BJ (cell line): ENCODE measurements around the gene PNPLA6. TPM values are rescaled to one million over a fixed set of nuclear protein-coding genes. Genes with fewer than 3 reads are reported as not detected.
"Not testable (repeated sequence)": the region's sequence is repeated elsewhere in the genome, so short reads cannot be mapped to it uniquely, and the experiment has no call there.

Source experiments
- CTCF ChIA-PET: fragments of 350-600 bp; formaldehyde crosslinking; extraction: SDS; loops from one replicate; lab custom pipeline; 2021; ENCODE audit warnings: antibody characterized with exemption, inconsistent platforms; lab: Yijun Ruan, JAX
- POLR2A ChIA-PET: fragments of 300-600 bp; sonication (Branson Sonifier 250); formaldehyde crosslinking; extraction: SDS; loops from one replicate; lab custom pipeline; 2021; ENCODE audit warnings: antibody characterized with exemption; lab: Charles Lee
- DNase-seq: peaks from one replicate; pipeline ENCODE4 v3.0.0-alpha.2; 2011; ENCODE audit warnings: low read depth
- H3K27me3 ChIP-seq: 2 replicates; pipeline ENCODE4 v1.6.0; 2011; ENCODE audit warnings: low read length; ENCODE audit not compliant: control insufficient read depth, insufficient read depth
- H3K36me3 ChIP-seq: 2 replicates; pipeline ENCODE4 v1.5.1; 2011; ENCODE audit warnings: low read length; ENCODE audit not compliant: control insufficient read depth, insufficient read depth
- H3K4me3 ChIP-seq: 2 replicates; pipeline ENCODE4 v1.5.1; 2011; ENCODE audit warnings: low read depth, mild to moderate bottlenecking, control low read depth, low read length
- CTCF ChIP-seq: IDR thresholded peaks from 2 replicates; pipeline ENCODE4 v1.5.1; 2011; ENCODE audit warnings: low read depth, mild to moderate bottlenecking, control low read depth, inconsistent platforms, low read length, moderate library complexity; ENCODE audit not compliant: insufficient read depth
- polyA plus RNA-seq: library from polyadenylated mRNA; depleted of rRNA; stranded (reverse); fragments of >200 nt; gene quantifications from 2 replicates; pipeline ENCODE4 v1.2.3, GENCODE V29; 2011

The PNPLA6 gene
- polyA plus RNA-seq, 1 experiment = 55.1 TPM

GRCh38 chr19:7562646-7563393 is 27.3 kb downstream of the PNPLA6 start:
- no peak for TF ChIP-seq CTCF
- Histone ChIP-seq H3K36me3 (peaks cover 12% of the 10 kb centered on the region), H3K4me3 (no peak overlapping the region), H3K27me3 (no peaks in the 10 kb centered on the region)
- ChIA-PET CTCF (no interaction called here), POLR2A (interaction anchor here (0.6 kb wide), 1 partner anchor 7 kb away, joined by 3 read pairs; no protein-coding TSS in a partner anchor)
- no peak for DNase-seq

DNA sequence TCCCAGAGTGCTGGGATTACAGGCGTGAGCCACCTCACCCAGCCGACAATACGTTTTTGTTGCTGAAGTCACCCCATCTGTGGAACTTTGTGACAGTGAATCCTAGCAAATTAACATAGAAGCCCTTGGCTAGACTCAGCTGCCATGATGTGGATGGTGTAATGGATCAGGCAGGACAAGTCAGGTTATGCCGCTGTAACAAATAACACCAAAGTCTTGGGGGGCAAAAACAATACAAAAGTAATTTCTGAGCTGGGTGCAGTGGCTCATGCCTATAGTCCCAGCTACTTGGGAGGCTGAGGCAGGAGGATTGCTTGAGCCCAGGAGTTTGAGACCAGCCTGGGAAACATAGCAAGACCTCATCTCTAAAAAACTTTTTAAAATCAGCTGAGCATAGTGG is 29.3 kb downstream of the PNPLA6 start:
- CTCF ChIA-PET = interaction anchor here (1.6 to 3.2 kb wide), 4 partner anchors 116 to 235 kb away, joined by 6 to 20 read pairs (median 12); partner anchors contain the start of gene TRAPPC5
- POLR2A ChIA-PET = no interaction called here
- no peak for TF ChIP-seq CTCF
- H3K36me3 ChIP-seq = peaks cover 5% of the 10 kb centered on the region
- no peaks in the 10 kb centered on the region for H3K27me3 ChIP-seq
- no peak for DNase-seq
- no peak overlapping the region for H3K4me3 ChIP-seq

- no peak overlapping the region for H3K4me3 ChIP-seq
- H3K36me3 ChIP-seq = peaks cover 4% of the 10 kb centered on the region
- ChIA-PET CTCF (interaction anchor here (2.8 to 3.2 kb wide), 3 partner anchors 115 to 234 kb away, joined by 12 to 20 read pairs (median 13); partner anchors contain the start of gene TRAPPC5), POLR2A (no interaction called here)
- H3K27me3 ChIP-seq = no peaks in the 10 kb centered on the region
- no peak for DNase-seq
- TF ChIP-seq CTCF = no peak
Observed at GRCh38 chr19:7565332-7565731, 29.8 kb downstream of the PNPLA6 start.

- ChIA-PET CTCF (interaction anchor here (0.9 kb wide), 1 partner anchor 12 kb away, joined by 3 read pairs; no protein-coding TSS in a partner anchor), POLR2A (no interaction called here)
- no peaks in the 10 kb centered on the region for H3K36me3 ChIP-seq
- no peak overlapping the region for H3K4me3 ChIP-seq
- no peaks in the 10 kb centered on the region for H3K27me3 ChIP-seq
- TF ChIP-seq CTCF = no peak
- no peak for DNase-seq
Observed at GRCh38 chr19:7570761-7571160, 35.2 kb downstream of the PNPLA6 start.

GRCh38 chr19:7575434-7576040 is 40.0 kb downstream of the PNPLA6 start:
- no peak for DNase-seq
- Histone ChIP-seq H3K4me3 (no peak overlapping the region), H3K27me3 (no peaks in the 10 kb centered on the region), H3K36me3 (no peaks in the 10 kb centered on the region)
- TF ChIP-seq CTCF = no peak
- ChIA-PET POLR2A (no interaction called here), CTCF (interaction anchor here (2.3 kb wide), 1 partner anchor 106 kb away, joined by 7 read pairs; the partner anchor contains the start of gene TRAPPC5)

- H3K36me3 ChIP-seq, DNase-seq, POLR2A ChIA-PET, H3K27me3 ChIP-seq, H3K4me3 ChIP-seq: not testable (repeated sequence)
- CTCF ChIA-PET = interaction anchor here (1.1 to 2.7 kb wide), 3 partner anchors 9 to 103 kb away, joined by 3 to 13 read pairs (median 5); partner anchors contain the start of gene TRAPPC5
Observed at GRCh38 chr19:7577422-7577821, 41.9 kb downstream of the PNPLA6 start.
